CD4-positive, alpha-beta T cell (primary cell): Measurements from ENCODE around the gene STK32B. TPM values are rescaled to one million over a fixed set of nuclear protein-coding genes. Genes with fewer than 3 reads are reported as not detected.

Source experiments
- ATAC-seq: fragments of 200-7000 bp; cut with Tn5 transposase; one replicate; pipeline ENCODE4 v1.10.0; 2022; ENCODE audit warnings: mild to moderate bottlenecking; ENCODE audit not compliant: poor library complexity
- CTCF ChIA-PET: fragments of 350-600 bp; sonication (Branson Sonifier 250); formaldehyde crosslinking; loops from one replicate; lab custom pipeline; 2021; ENCODE audit warnings: antibody characterized with exemption, inconsistent platforms; lab: Charles Lee
- POLR2A ChIA-PET: fragments of 350-600 bp; sonication (Branson Sonifier 250); formaldehyde crosslinking; loops from one replicate; lab custom pipeline; 2021; ENCODE audit warnings: antibody characterized with exemption, inconsistent platforms; lab: Charles Lee
- DNase-seq, 14 experiments: peaks; one replicate each; pipeline ENCODE4 v3.0.0-alpha.2; 2013 to 2020; ENCODE audit warnings: mixed read lengths in 2 of 14
- H3K27ac ChIP-seq, 2 donors: one replicate each; pipeline versions ENCODE4 v1.5.1 to v1.7.0; 2013; ENCODE audit warnings: low read length in 2 of 2, low read depth in 1 of 2, mild to moderate bottlenecking in 1 of 2
- H3K27me3 ChIP-seq, 2 experiments: 1 replicate in 1 of 2; 2 replicates in 1 of 2; pipeline versions ENCODE4 v1.6.1 to v1.7.0; 2013; ENCODE audit warnings: low read length in 2 of 2, control low read depth in 1 of 2, mild to moderate bottlenecking in 1 of 2, moderate library complexity in 1 of 2; ENCODE audit not compliant: insufficient read depth in 2 of 2, control insufficient read depth in 1 of 2
- H3K36me3 ChIP-seq: one replicate; pipeline ENCODE4 v1.6.1; 2013; ENCODE audit warnings: low read length, control low read depth; ENCODE audit not compliant: insufficient read depth
- H3K4me1 ChIP-seq: one replicate; pipeline ENCODE4 v1.6.1; 2013; ENCODE audit warnings: low read length, control low read depth; ENCODE audit not compliant: insufficient read depth
- H3K4me3 ChIP-seq: one replicate; pipeline ENCODE4 v1.5.1; 2013; ENCODE audit warnings: mild to moderate bottlenecking, low read length, moderate library complexity
- H3K9me3 ChIP-seq, 2 experiments: 1 replicate in 1 of 2; 2 replicates in 1 of 2; pipeline versions ENCODE4 v1.6.1 to v1.7.0; 2013; ENCODE audit warnings: low read length in 2 of 2, mild to moderate bottlenecking in 2 of 2, control low read depth in 1 of 2, moderate library complexity in 1 of 2; ENCODE audit not compliant: control insufficient read depth in 1 of 2, insufficient read depth in 1 of 2
- H3K27ac Mint-ChIP-seq: one replicate; pipeline ENCODE4 v1.8.0; 2020; ENCODE audit warnings: mixed read lengths
- H3K27me3 Mint-ChIP-seq: one replicate; pipeline ENCODE4 v1.8.0; 2021; ENCODE audit warnings: mixed read lengths
- H3K36me3 Mint-ChIP-seq: one replicate; pipeline ENCODE4 v1.8.0; 2021; ENCODE audit warnings: low read depth, mixed read lengths
- H3K4me1 Mint-ChIP-seq: one replicate; pipeline ENCODE4 v1.8.0; 2021; ENCODE audit warnings: low read depth, mixed read lengths
- H3K4me3 Mint-ChIP-seq: one replicate; pipeline ENCODE4 v1.8.0; 2020; ENCODE audit warnings: mild to moderate bottlenecking, mixed read lengths
- H3K9me3 Mint-ChIP-seq: one replicate; pipeline ENCODE4 v1.8.0; 2020; ENCODE audit warnings: mixed read lengths
- intact Hi-C, 2 experiments: fragments of 100-400 bp; cut with DNase I in 1 of 2; cut with micrococcal nuclease in 1 of 2; formaldehyde crosslinking; loops; one replicate each; pipeline versions ENCODE4 v1.15.1 to v1.9.0; 2023 to 2025; cut with DNase I, micrococcal nuclease
- total RNA-seq, 174 experiments: library from RNA in 2 of 174; stranded (reverse) in 2 of 174; gene quantifications; one replicate each; pipeline ENCODE4 v1.2.3 and lab custom pipeline; 2021 to 2026
- TF ChIP-seq, protein P1 (sequence below): fragments of 200-600 bp; IDR thresholded peaks from one replicate; pipeline ENCODE4 v1.8.0; 2022; ENCODE audit warnings: antibody characterized with exemption, mild to moderate bottlenecking

STK32B gene
- total RNA-seq, 2 experiments from 2014 or later: not detected

GRCh38 chr4:5527211-5527610 lies 475.9 kb downstream of the STK32B start:
- no peaks in the 10 kb centered on the region for H3K9me3 ChIP-seq
- intact Hi-C loops: no loop called here
- POLR2A ChIA-PET: no interaction called here
- CTCF ChIA-PET: no interaction called here
- no peaks in the 10 kb centered on the region for H3K36me3 ChIP-seq
- H3K4me1 ChIP-seq: no peaks in the 10 kb centered on the region
- Mint-ChIP-seq H3K27me3 (no peaks in the 10 kb centered on the region), H3K4me1 (no peaks in the 10 kb centered on the region), H3K9me3 (no peaks in the 10 kb centered on the region), H3K27ac (no peak overlapping the region), H3K36me3 (no peaks in the 10 kb centered on the region), H3K4me3 (no peak overlapping the region)
- TF ChIP-seq, protein P1, sequence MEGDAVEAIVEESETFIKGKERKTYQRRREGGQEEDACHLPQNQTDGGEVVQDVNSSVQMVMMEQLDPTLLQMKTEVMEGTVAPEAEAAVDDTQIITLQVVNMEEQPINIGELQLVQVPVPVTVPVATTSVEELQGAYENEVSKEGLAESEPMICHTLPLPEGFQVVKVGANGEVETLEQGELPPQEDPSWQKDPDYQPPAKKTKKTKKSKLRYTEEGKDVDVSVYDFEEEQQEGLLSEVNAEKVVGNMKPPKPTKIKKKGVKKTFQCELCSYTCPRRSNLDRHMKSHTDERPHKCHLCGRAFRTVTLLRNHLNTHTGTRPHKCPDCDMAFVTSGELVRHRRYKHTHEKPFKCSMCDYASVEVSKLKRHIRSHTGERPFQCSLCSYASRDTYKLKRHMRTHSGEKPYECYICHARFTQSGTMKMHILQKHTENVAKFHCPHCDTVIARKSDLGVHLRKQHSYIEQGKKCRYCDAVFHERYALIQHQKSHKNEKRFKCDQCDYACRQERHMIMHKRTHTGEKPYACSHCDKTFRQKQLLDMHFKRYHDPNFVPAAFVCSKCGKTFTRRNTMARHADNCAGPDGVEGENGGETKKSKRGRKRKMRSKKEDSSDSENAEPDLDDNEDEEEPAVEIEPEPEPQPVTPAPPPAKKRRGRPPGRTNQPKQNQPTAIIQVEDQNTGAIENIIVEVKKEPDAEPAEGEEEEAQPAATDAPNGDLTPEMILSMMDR: no peak
- no peak for ATAC-seq
- no peaks in the 10 kb centered on the region for H3K27me3 ChIP-seq
- no peak overlapping the region for H3K27ac ChIP-seq
- H3K4me3 ChIP-seq: no peak overlapping the region
- no peak for DNase-seq

GRCh38 chr4:5528031-5528436 lies 476.8 kb downstream of the STK32B start:
- no peaks in the 10 kb centered on the region for H3K4me1 Mint-ChIP-seq
- TF ChIP-seq, protein P1: no peak
- H3K27me3 ChIP-seq: no peaks in the 10 kb centered on the region
- no peak overlapping the region for H3K4me3 Mint-ChIP-seq
- ChIA-PET POLR2A (no interaction called here), CTCF (no interaction called here)
- intact Hi-C loops: no loop called here
- no peak for DNase-seq
- no peak for ATAC-seq
- H3K9me3 Mint-ChIP-seq: no peaks in the 10 kb centered on the region
- no peaks in the 10 kb centered on the region for H3K36me3 ChIP-seq
- H3K9me3 ChIP-seq: peaks cover 0 to 7% of the 10 kb centered on the region in 2 experiments
- no peaks in the 10 kb centered on the region for H3K27me3 Mint-ChIP-seq
- H3K36me3 Mint-ChIP-seq: no peaks in the 10 kb centered on the region
- H3K27ac ChIP-seq: no peak overlapping the region
- no peak overlapping the region for H3K27ac Mint-ChIP-seq
- H3K4me3 ChIP-seq: no peak overlapping the region
- H3K4me1 ChIP-seq: no peaks in the 10 kb centered on the region

GRCh38 chr4:5532100-5532499 lies 480.8 kb downstream of the STK32B start:
- no peaks in the 10 kb centered on the region for H3K4me1 Mint-ChIP-seq
- H3K36me3 Mint-ChIP-seq: no peaks in the 10 kb centered on the region
- ATAC-seq (no peak), DNase-seq (no peak)
- ChIA-PET CTCF (no interaction called here), POLR2A (no interaction called here)
- Histone ChIP-seq H3K27ac (no peak overlapping the region), H3K4me3 (no peak overlapping the region), H3K36me3 (no peaks in the 10 kb centered on the region), H3K27me3 (no peaks in the 10 kb centered on the region), H3K9me3 (peaks cover 10 to 20% of the 10 kb centered on the region in 2 experiments), H3K4me1 (no peaks in the 10 kb centered on the region)
- TF ChIP-seq, protein P1: no peak
- no peak overlapping the region for H3K27ac Mint-ChIP-seq
- no peaks in the 10 kb centered on the region for H3K27me3 Mint-ChIP-seq
- H3K4me3 Mint-ChIP-seq: no peak overlapping the region
- intact Hi-C loops: no loop called here
- H3K9me3 Mint-ChIP-seq: peaks cover 6% of the 10 kb centered on the region
